ENCODE data around the gene USP25.

USP25 gene

DNA sequence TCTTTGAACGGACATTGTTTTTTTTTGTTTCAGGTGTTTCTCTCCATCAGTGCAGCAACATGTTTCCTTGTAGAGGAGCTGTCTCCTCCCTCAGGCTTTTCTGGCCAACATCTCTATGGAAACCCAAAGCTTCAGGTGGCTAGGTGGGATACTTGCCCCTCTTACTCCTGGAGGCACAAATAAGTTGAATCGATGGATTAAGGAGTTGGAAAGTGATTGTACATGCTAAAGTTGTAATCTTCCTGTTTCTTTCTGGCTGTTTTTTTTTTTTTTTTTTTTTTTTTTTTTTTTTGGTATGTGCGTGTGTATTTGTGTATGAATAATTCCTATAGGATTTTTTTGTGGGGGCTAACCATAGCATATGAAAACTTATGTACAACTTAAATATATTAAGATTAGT is 10.6 kb downstream of the USP25 start:
- Mint-ChIP-seq H3K4me1 (peaks cover 87% of the 10 kb centered on the region), H3K36me3 (ENCODE audit: insufficient read depth) (peaks cover 11% of the 10 kb centered on the region), H3K27ac (ENCODE audit: low read depth) (no peak overlapping the region), H3K27me3 (no peaks in the 10 kb centered on the region), H3K4me3 (peak overlapping the region; percentile 34), H3K9me3 (no peaks in the 10 kb centered on the region)
- no peak for DNase-seq (ENCODE audit: low spot score in 2 of 2)
- ATAC-seq (replicated peaks; ENCODE audit: extremely low read depth, poor library complexity, severe bottlenecking): no peak

DNA sequence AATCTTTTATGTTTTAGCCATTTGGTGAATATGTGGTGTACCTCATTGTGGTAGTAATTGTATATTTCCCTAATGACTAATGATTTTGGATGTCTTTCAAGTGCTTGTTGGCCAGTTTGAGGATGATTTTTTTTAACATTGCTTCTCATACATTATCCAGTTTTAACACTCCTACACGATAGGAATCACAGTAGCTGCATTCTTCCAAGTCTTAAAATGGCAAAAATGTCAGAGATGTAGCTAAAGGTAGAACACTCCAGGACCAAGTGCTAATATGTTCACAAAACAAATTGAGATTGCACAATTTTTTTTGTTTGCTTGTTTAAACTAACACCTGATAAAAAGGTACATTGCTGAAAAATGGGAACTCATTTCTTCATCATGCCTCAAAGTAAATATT is 11.7 kb downstream of the USP25 start:
- Mint-ChIP-seq H3K4me1 (peaks cover 83% of the 10 kb centered on the region), H3K36me3 (ENCODE audit: insufficient read depth) (peaks cover 11% of the 10 kb centered on the region), H3K4me3 (no peak overlapping the region), H3K27ac (ENCODE audit: low read depth) (no peak overlapping the region), H3K27me3 (no peaks in the 10 kb centered on the region), H3K9me3 (no peaks in the 10 kb centered on the region)
- no peak for DNase-seq (ENCODE audit: low spot score in 2 of 2)
- ATAC-seq (replicated peaks; ENCODE audit: extremely low read depth, poor library complexity, severe bottlenecking): no peak

DNA sequence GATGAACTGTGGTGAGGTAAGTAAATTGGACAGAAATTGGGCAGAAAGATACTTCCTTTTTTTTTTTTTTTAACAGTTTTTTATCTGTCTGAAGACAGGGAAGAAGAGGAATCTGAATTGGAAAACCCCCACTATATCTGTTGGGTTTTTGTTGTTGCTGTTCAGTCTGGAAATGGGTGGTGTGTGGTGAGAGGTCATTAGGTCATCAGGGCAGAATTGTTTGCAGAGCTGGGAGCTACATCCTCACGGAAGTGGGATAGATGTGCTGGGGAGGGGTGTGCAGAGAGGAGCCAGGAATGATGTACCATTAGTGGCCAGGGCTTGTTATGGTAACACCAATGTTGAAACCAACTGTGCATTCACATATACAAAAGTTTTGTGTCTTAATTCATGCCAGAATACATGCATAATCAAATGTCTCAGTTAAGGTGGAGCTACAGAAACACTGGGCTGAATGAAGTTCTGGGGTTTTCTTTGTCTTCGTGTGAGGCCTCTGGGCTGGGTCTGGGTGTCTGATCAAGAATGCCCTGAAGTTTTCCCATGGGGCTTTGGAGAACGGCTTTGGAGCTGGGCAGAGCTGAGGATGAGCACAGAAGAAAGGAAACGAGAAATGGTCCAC is 12.4 kb downstream of the USP25 start:
- Mint-ChIP-seq H3K4me3 (peak overlapping the region; percentile 6), H3K27ac (ENCODE audit: low read depth) (no peak overlapping the region)

DNA sequence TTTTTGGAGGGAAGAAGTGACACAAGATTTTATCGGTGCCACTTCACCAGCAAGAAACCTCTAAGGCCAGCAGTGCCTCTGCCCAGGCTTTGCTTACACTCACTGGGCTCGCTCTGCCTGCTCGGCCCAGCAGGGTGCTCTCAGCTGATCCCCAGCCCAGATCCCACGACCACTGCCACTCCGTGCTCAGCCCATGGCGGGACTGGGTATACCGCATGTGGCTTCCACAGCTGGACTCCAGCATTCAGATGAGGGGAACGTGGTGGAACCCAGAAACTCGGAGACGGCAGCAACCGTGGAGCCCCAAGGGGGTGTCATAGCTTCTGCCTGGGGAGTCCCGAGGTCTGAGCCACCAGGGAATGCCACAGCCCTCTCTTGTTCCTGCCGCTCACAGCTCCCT is 12.9 kb downstream of the USP25 start:
- Mint-ChIP-seq H3K27ac (ENCODE audit: low read depth) (no peak overlapping the region), H3K9me3 (no peaks in the 10 kb centered on the region), H3K4me3 (peak overlapping the region; percentile 6), H3K36me3 (ENCODE audit: insufficient read depth) (peaks cover 11% of the 10 kb centered on the region), H3K4me1 (peaks cover 81% of the 10 kb centered on the region), H3K27me3 (no peaks in the 10 kb centered on the region)
- DNase-seq (ENCODE audit: low spot score in 2 of 2): no peak
- ATAC-seq (replicated peaks; ENCODE audit: extremely low read depth, poor library complexity, severe bottlenecking): no peak

More for the DNA sequence above, 12.4 kb downstream of the USP25 start:
- H3K9me3 Mint-ChIP-seq: no peaks in the 10 kb centered on the region
- peaks cover 81% of the 10 kb centered on the region for H3K4me1 Mint-ChIP-seq
- no peak for ATAC-seq (replicated peaks; ENCODE audit: extremely low read depth, poor library complexity, severe bottlenecking)
- DNase-seq (ENCODE audit: low spot score in 2 of 2): no peak
- H3K36me3 Mint-ChIP-seq (ENCODE audit: insufficient read depth): peaks cover 11% of the 10 kb centered on the region
- no peaks in the 10 kb centered on the region for H3K27me3 Mint-ChIP-seq

DNA sequence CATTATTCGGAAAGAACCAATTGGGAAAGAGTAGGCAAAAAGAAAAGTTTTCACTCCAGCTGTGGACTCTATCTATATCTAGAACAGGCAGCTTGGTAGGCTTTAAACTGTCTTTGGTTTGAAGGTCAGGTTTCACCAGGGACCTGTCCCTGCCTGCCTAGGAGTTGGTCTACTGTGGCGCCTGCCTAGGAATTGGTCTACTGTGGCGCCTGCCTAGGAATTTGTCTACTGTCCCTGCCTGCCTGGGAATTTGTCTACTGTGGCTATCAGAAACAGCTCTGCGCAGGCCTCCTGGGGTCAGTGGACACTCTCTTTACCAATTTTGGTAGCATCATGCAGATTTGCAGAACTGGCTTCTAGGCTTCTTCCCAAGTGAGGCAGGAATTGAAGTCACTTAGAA is 13.8 kb downstream of the USP25 start:
- no peak overlapping the region for H3K4me3 Mint-ChIP-seq
- DNase-seq (ENCODE audit: low spot score in 2 of 2): no peak
- no peaks in the 10 kb centered on the region for H3K9me3 Mint-ChIP-seq
- peaks cover 79% of the 10 kb centered on the region for H3K4me1 Mint-ChIP-seq
- ATAC-seq (replicated peaks; ENCODE audit: extremely low read depth, poor library complexity, severe bottlenecking): no peak
- H3K27ac Mint-ChIP-seq (ENCODE audit: low read depth): no peak overlapping the region
- peaks cover 13% of the 10 kb centered on the region for H3K36me3 Mint-ChIP-seq (ENCODE audit: insufficient read depth)
- no peaks in the 10 kb centered on the region for H3K27me3 Mint-ChIP-seq

DNA sequence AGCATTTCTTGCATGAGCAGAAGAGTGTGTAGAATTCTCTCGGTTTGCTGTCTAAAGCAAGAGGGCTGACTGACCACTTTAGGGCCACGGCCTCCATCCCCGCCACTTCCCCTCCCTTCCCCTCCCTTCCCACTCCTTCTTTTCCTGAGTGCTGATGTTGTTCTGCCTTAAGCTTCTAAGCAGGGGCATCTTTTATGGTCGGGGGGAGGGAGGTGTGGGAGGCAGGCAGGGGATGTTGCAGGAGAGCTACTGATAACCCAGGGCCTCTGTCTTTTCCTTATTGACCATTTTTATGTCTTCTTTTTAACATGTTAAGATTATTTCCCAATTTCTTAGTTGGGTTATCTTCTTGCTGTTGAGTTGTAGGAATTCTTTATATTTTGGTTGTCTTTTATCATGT is 15.1 kb downstream of the USP25 start:
- Mint-ChIP-seq H3K4me1 (peaks cover 79% of the 10 kb centered on the region), H3K27me3 (no peaks in the 10 kb centered on the region), H3K27ac (ENCODE audit: low read depth) (peak overlapping the region; percentile 5), H3K4me3 (no peak overlapping the region), H3K9me3 (no peaks in the 10 kb centered on the region), H3K36me3 (ENCODE audit: insufficient read depth) (peaks cover 16% of the 10 kb centered on the region)
- DNase-seq (ENCODE audit: low spot score in 2 of 2) (no peak), ATAC-seq (replicated peaks; ENCODE audit: extremely low read depth, poor library complexity, severe bottlenecking) (no peak)

DNA sequence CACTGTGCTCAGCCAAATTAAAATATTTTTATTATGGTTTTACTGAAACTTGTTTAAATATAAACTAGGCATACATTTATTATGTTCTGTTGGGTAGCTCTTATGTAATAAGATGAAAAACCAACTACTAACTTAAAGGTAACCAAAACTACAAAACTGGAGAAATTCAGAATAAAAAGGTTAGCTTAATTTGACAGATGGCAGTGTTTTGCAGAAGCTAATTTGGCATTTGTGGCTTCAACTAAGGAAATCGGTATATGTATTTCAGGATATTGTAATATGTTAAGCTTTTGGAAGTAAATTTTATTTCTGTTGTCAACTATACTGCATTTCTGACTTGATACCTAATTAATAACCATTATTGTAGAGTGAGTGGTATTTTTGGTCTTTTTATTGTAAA is 18.8 kb downstream of the USP25 start:
- ATAC-seq (replicated peaks; ENCODE audit: extremely low read depth, poor library complexity, severe bottlenecking): no peak
- Mint-ChIP-seq H3K4me1 (peaks cover 69% of the 10 kb centered on the region), H3K27me3 (no peaks in the 10 kb centered on the region), H3K9me3 (no peaks in the 10 kb centered on the region), H3K36me3 (ENCODE audit: insufficient read depth) (peaks cover 11% of the 10 kb centered on the region), H3K27ac (ENCODE audit: low read depth) (no peak overlapping the region), H3K4me3 (no peak overlapping the region)
- no peak for DNase-seq (ENCODE audit: low spot score in 2 of 2)

DNA sequence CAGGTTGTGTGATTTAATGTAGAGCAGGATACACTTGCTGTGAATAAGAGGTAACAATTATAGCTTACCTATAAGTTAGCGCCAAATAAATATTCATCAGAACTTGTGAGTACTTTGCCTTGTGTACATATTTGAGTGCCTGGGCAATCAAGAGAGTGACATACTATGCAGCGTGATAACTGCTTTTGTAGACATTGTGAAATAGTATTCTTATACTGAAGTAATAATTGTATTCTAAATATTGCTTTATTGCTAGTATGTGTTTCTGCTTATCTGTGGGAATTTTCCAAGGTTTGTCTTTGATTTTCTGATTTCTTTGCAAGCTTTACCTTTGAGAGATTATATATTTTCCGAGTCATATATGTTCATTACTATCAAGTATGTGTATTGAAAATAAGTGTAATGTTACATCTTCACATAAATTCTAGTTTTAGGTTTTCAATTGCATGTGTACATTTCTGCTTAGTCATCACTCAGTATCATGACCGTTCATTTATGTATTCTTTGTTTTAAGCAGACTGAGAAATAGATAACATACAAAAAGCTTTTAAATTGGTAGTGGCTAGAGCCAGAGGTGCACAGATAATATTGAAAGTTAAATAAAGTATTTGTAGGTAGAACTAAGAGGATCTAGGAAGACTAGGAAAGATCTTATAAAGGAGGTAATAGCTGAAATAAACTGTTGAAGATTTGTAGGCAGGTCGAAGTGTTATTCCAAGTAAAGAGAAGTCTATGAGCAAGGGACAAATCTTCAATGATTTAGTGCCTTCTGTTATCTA is 19.5 kb downstream of the USP25 start:
- Mint-ChIP-seq H3K4me1 (peaks cover 69% of the 10 kb centered on the region), H3K27me3 (no peaks in the 10 kb centered on the region), H3K27ac (ENCODE audit: low read depth) (peak overlapping the region; percentile 90), H3K9me3 (no peaks in the 10 kb centered on the region), H3K4me3 (peak overlapping the region; percentile 61), H3K36me3 (ENCODE audit: insufficient read depth) (peaks cover 12% of the 10 kb centered on the region)
- DNase-seq (ENCODE audit: low spot score in 2 of 2) (no peak), ATAC-seq (replicated peaks; ENCODE audit: extremely low read depth, poor library complexity, severe bottlenecking) (no peak)

DNA sequence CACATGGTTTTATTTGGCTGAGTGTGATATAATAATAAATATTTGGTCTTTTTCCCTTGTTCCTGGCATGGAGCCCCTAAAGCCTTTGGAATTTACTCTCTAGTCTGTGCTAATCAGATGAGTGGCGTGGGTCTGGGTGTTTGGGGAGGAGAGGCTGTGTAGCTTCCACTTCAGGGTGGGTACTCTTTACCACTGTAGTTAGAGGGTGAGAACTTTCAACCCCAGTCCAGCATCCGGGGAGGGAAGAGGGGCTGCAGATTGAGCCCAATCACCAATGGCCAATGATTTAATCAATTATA is 20.0 kb downstream of the USP25 start:
- Mint-ChIP-seq H3K4me1 (peaks cover 74% of the 10 kb centered on the region), H3K4me3 (peak overlapping the region; percentile 61), H3K9me3 (no peaks in the 10 kb centered on the region), H3K36me3 (ENCODE audit: insufficient read depth) (peaks cover 12% of the 10 kb centered on the region), H3K27ac (ENCODE audit: low read depth) (peak overlapping the region; percentile 90), H3K27me3 (no peaks in the 10 kb centered on the region)
- DNase-seq (ENCODE audit: low spot score in 2 of 2) (no peak), ATAC-seq (replicated peaks; ENCODE audit: extremely low read depth, poor library complexity, severe bottlenecking) (no peak)

DNA sequence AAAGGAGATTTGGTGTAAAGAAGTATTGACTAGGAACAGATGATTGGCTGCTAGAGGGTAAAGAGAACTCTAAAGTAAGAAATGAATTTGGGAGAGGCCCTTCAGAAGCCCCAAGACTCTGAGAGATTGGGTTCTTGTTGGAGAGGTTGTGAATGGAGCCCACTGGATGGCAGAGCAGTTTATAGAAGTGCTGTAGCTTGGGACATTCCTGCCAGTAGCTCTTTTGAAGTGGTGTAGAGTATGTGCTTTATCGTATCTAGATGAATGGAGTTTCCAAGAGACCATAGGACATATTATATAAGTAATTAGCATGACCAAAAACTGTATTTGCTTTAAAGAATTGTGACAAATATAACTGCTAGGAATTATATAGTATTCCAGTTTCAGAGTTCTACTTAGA is 21.3 kb downstream of the USP25 start:
- DNase-seq (ENCODE audit: low spot score in 2 of 2) (no peak), ATAC-seq (replicated peaks; ENCODE audit: extremely low read depth, poor library complexity, severe bottlenecking) (no peak)
- Mint-ChIP-seq H3K27me3 (no peaks in the 10 kb centered on the region), H3K9me3 (no peaks in the 10 kb centered on the region), H3K27ac (ENCODE audit: low read depth) (no peak overlapping the region), H3K4me1 (peaks cover 79% of the 10 kb centered on the region), H3K4me3 (no peak overlapping the region), H3K36me3 (ENCODE audit: insufficient read depth) (peaks cover 12% of the 10 kb centered on the region)

DNA sequence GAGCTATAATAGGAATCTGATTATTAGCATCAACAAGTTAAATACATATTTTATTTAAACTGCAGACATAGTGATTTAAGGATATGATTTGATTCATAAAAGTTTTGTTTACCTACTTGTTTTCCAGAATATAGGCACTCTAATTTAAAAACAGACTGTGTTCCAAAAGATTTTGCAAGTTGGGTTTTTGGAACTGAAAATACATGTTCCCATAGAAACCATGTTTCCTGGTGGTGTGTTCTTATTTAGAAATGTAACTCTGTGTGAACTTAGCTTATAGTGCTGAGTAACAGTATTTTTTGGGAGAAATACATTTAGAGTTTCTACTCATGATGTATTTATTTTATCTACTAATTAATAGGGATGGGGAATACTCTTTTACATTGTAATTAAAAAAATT is 21.8 kb downstream of the USP25 start:
- H3K27me3 Mint-ChIP-seq: no peaks in the 10 kb centered on the region
- no peaks in the 10 kb centered on the region for H3K9me3 Mint-ChIP-seq
- H3K36me3 Mint-ChIP-seq (ENCODE audit: insufficient read depth): peaks cover 12% of the 10 kb centered on the region
- H3K27ac Mint-ChIP-seq (ENCODE audit: low read depth): no peak overlapping the region
- ATAC-seq (replicated peaks; ENCODE audit: extremely low read depth, poor library complexity, severe bottlenecking) (no peak), DNase-seq (ENCODE audit: low spot score in 2 of 2) (no peak)
- H3K4me1 Mint-ChIP-seq: peaks cover 79% of the 10 kb centered on the region
- H3K4me3 Mint-ChIP-seq: no peak overlapping the region

DNA sequence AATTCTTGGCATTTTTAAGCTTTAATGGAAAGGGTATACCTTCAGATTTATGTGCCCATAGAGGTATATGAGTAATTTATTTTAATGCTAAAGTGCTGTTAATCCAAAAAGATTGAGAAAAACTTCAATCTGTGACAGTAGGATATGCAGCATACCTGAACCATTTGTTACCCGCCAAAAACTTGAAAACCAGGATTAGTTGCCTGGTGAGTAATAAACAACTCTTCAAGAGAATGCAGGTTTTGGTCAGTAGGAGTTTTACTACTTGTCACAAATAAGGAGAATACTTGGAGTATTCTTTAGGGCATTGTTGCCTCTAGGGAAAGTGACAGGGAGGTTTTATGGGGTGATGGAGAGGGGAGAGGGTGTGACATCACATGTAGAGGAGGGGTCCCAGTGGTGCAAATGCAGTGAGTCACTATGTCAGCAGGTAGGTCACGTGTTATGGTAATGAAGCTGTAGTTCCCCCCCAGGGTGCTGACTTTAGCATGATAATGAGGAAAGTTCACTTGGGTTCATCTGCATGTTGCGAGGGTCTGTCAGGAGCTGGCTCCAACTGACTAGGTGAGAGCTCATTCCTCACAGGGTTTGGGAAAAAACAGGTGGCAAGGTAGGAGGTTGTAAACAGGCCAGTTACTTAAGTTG is 23.1 kb downstream of the USP25 start:
- H3K4me1 Mint-ChIP-seq: peaks cover 82% of the 10 kb centered on the region
- no peak overlapping the region for H3K4me3 Mint-ChIP-seq
- peaks cover 12% of the 10 kb centered on the region for H3K36me3 Mint-ChIP-seq (ENCODE audit: insufficient read depth)
- no peak overlapping the region for H3K27ac Mint-ChIP-seq (ENCODE audit: low read depth)
- DNase-seq (ENCODE audit: low spot score in 2 of 2) (no peak), ATAC-seq (replicated peaks; ENCODE audit: extremely low read depth, poor library complexity, severe bottlenecking) (no peak)
- peaks cover 5% of the 10 kb centered on the region for H3K9me3 Mint-ChIP-seq
- H3K27me3 Mint-ChIP-seq: no peaks in the 10 kb centered on the region

DNA sequence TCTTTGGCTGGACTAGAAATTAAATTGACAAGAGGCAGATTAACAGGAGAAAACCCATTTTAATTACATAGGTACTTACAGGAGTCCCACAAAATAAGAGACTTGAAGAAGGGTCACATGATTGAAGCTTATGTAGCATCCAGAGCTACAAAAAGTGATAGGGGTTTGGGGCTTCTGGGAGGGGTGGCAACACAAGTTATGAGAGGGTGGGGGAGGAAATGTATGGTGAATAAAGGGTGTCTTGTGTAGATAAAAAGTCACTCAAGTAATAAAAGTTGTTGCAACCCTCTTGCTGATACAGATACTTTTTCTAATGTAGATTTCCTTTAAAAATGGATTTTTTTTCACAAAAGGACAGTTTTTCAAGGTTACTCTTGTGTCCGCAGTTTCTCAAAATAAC is 24.0 kb downstream of the USP25 start:
- H3K27ac Mint-ChIP-seq (ENCODE audit: low read depth): no peak overlapping the region
- DNase-seq (ENCODE audit: low spot score in 2 of 2) (no peak), ATAC-seq (replicated peaks; ENCODE audit: extremely low read depth, poor library complexity, severe bottlenecking) (no peak)
- no peak overlapping the region for H3K4me3 Mint-ChIP-seq
- peaks cover 80% of the 10 kb centered on the region for H3K4me1 Mint-ChIP-seq
- H3K36me3 Mint-ChIP-seq (ENCODE audit: insufficient read depth): peaks cover 10% of the 10 kb centered on the region
- no peaks in the 10 kb centered on the region for H3K27me3 Mint-ChIP-seq
- H3K9me3 Mint-ChIP-seq: peaks cover 5% of the 10 kb centered on the region
